Astrocyte of the cerebellum (primary cell): ENCODE data around the gene ATP1A2.

ENCODE experiments used
- DNase-seq: peaks from one replicate; pipeline ENCODE4 v3.0.0-alpha.2; 2011; ENCODE audit warnings: low read depth
- H3K4me3 ChIP-seq: 2 replicates; pipeline ENCODE4 v1.5.1; 2011; ENCODE audit warnings: mild to moderate bottlenecking, low read depth, low read length, moderate library complexity
- in situ Hi-C: cut with HindIII; loops from 2 replicates; pipeline ENCODE4 v1.10.0; 2017; ENCODE audit warnings: low sequenced_read_pairs
- TF ChIP-seq, protein P1 (sequence below): IDR thresholded peaks from 2 replicates; pipeline ENCODE4 v1.5.1; 2012; ENCODE audit warnings: low read length, low read depth, moderate library complexity, mild to moderate bottlenecking; ENCODE audit errors: missing control alignments

ATP1A2 gene

DNA sequence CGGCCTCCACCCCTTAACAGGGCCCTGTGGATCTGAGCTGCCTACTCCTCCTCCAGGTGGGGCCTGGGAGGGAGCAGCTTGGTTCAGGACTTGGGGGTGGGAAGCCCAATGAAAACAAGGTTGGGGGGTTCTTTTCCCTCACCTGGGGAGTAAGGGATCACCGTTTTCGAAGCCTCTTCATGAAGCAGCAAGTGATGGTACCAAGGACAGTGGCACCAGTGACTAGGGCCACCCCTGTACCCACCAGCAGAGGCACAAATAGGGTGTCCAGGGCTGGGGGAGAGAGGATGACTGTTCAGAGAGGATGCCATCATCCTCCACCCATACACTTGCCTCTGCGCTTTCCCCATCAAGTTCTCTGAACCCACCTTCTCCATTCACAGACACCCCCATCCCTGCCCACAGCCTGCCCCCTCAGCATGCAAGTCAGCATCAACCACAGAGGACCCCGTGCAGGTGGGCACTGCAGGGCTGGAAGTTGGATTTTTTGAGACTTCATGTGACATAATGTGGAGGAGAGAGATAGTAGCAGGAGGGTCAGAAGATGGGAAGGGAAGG, 23.8 kb upstream of the ATP1A2 start:
- TF ChIP-seq, protein P1, sequence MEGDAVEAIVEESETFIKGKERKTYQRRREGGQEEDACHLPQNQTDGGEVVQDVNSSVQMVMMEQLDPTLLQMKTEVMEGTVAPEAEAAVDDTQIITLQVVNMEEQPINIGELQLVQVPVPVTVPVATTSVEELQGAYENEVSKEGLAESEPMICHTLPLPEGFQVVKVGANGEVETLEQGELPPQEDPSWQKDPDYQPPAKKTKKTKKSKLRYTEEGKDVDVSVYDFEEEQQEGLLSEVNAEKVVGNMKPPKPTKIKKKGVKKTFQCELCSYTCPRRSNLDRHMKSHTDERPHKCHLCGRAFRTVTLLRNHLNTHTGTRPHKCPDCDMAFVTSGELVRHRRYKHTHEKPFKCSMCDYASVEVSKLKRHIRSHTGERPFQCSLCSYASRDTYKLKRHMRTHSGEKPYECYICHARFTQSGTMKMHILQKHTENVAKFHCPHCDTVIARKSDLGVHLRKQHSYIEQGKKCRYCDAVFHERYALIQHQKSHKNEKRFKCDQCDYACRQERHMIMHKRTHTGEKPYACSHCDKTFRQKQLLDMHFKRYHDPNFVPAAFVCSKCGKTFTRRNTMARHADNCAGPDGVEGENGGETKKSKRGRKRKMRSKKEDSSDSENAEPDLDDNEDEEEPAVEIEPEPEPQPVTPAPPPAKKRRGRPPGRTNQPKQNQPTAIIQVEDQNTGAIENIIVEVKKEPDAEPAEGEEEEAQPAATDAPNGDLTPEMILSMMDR = no peak
- H3K4me3 ChIP-seq = no peak overlapping the region
- DNase-seq = no peak
- in situ Hi-C loops = no loop called here

DNA sequence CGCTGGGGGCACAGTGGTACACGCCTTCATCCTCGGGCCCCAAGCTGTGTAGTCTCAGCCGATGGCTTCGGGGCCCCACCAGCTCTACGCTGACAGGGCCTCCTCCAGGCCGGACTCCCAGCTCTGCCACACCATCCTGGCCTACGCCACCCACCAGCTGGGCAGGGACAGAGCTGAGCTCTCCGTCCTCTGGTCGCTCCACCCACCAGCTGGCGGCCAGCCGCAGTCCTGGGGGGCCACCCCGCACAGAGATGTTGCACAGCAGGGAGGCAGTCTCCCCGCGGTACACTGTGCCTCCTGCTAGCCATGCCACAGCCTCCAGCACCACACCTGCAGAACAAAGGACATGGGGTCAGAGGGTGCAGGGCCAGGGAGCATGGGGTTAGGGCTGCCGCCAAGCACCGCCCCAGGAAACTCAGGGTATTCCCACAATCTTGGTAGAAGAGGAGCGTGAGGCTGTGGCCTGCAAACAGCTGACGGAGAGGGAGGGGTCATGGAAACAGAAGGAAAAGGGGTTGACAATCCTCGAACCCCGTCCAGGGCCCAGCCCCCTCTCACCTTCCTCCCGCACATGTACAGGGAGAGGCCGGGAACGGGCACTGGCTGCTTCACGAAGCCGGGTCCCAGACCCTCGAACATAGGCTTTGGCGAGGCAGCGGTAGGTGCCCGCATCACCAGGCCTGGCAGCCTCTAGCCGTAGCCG, 23.0 kb upstream of the ATP1A2 start:
- no peak overlapping the region for H3K4me3 ChIP-seq
- no peak for DNase-seq
- in situ Hi-C loops = no loop called here
- TF ChIP-seq, protein P1 = no peak

DNA sequence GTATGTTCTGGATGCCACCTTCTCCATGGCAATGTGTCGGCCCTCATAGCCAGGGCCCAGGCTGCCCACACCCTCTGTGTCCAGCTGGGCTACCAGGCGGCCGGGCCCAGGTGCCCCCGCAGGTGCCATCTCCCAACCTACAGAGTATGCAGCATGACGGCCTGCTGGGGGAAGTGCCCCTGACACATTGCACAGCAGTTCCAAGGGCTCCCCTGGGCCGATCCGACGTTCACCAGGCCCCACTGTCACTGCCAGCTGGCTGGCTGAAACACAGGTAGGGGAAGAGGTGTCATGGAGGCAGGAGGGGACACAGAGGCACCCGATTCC, 22.5 kb upstream of the ATP1A2 start:
- DNase-seq = no peak
- TF ChIP-seq, protein P1 = no peak
- in situ Hi-C loops = no loop called here
- no peak overlapping the region for H3K4me3 ChIP-seq

DNA sequence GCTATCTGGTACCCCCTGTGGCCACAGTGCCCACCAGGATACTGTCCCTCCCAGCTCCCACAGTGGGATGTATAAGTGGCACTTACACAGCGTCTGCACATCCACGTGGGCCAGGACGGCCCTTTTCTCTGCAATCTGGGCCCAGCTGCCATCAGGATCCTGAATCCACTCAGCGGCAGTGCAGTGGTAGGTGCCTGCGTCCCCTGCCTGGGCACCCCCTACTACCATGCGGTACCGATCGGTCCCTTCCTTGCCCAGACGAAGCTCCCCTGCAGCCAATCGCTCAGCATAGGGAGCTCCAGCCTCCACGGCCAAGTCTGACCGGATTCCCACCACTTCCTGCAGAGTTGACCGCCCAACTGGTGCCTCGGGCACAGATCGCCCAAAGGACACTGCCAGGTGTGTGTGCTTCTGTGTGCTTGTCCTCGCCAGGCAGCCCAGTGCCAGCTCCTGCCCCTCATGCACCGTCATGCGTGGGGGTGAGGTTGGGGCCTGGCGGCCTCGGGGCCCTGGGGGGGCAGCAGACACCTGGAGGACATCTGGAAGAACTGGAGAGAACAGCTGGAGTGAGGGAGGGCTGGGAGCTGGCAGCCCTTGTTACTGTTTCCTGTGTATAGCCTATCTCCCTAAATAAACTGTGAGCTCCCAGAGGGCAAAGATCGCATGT, 21.8 kb upstream of the ATP1A2 start:
- in situ Hi-C loops = no loop called here
- TF ChIP-seq, protein P1 = no peak
- no peak for DNase-seq
- no peak overlapping the region for H3K4me3 ChIP-seq

DNA sequence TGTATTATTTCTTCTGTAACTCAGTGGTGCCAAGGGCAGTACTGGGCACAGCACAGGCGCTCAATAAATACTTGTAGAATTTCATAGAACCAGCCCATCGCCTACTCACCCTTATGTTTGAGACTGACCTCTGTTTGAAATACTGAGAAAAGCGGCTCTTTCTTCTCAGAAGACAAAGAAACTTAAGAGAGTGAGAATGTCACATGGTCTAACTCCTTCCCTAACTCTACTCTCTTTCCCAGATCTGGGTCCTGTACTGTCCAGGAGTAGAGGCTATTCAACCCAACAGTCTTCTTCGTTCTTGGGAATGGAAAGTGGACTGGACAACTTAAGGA, 21.3 kb upstream of the ATP1A2 start:
- no peak overlapping the region for H3K4me3 ChIP-seq
- no peak for DNase-seq
- TF ChIP-seq, protein P1 = no peak
- in situ Hi-C loops = no loop called here

DNA sequence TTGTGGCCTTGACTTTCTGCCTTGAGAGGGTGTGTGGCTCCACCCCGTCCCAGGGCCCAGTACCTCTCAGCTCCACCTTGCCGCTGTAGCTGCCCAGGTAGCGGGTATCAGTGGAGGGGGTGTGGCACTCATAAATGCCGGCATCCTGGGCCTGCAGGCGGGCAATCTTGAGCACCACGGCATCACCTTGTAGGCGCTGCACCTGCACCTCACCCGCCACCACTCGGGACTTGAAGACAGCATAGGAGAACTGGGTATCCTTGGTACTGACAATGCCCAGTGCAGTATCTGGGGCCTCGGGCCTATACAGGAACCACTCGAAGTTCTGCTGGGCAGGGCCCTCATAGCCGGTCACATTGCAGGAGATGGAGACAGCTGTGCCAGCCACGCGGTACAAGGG, 20.8 kb upstream of the ATP1A2 start:
- no peak overlapping the region for H3K4me3 ChIP-seq
- in situ Hi-C loops = no loop called here
- no peak for DNase-seq
- TF ChIP-seq, protein P1 = no peak
